Measurements from ENCODE around the gene ERC2.

DNA sequence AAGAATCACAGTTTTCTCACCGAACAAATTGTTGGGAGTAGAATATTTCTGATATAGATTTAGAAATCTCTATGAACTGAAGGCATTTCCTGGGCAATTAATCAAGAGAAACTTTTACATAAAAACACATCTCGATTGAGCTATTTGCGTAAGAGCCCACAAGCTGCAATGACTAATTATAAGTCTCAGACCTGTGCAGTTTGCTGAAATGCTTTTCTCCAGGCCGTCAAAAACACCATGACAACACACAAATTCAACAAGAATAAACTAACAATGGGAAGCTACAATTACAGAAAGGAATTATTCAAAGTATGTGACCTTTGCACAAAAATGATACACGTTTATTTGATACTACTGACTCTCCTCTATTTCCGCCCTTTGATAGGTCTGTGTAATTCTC lies 499.9 kb downstream of the ERC2 start:
- TF ChIP-seq, protein P1, sequence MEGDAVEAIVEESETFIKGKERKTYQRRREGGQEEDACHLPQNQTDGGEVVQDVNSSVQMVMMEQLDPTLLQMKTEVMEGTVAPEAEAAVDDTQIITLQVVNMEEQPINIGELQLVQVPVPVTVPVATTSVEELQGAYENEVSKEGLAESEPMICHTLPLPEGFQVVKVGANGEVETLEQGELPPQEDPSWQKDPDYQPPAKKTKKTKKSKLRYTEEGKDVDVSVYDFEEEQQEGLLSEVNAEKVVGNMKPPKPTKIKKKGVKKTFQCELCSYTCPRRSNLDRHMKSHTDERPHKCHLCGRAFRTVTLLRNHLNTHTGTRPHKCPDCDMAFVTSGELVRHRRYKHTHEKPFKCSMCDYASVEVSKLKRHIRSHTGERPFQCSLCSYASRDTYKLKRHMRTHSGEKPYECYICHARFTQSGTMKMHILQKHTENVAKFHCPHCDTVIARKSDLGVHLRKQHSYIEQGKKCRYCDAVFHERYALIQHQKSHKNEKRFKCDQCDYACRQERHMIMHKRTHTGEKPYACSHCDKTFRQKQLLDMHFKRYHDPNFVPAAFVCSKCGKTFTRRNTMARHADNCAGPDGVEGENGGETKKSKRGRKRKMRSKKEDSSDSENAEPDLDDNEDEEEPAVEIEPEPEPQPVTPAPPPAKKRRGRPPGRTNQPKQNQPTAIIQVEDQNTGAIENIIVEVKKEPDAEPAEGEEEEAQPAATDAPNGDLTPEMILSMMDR (IDR thresholded peaks at IDR 0.05; ENCODE audit: low read length), result no peak
- TF ChIP-seq EZH2 (IDR thresholded peaks at IDR 0.05; ENCODE audit: borderline replicate concordance, low read length), result no peak
